Natural killer cell (primary cell): ENCODE measurements around the gene OR10G6. TPM values are rescaled to one million over a fixed set of nuclear protein-coding genes. Genes with fewer than 3 reads are reported as not detected.

Source experiments
- ATAC-seq, 3 donors: fragments of 150-1000 bp in 2 of 3; fragments of 200-7000 bp in 1 of 3; cut with Tn5 transposase; 1 replicate in 1 of 3; 2 replicates in 2 of 3; pipeline ENCODE4 v1.10.0; 2021; ENCODE audit warnings: mild to moderate bottlenecking in 2 of 3, moderate library complexity in 2 of 3
- DNase-seq, 2 donors: peaks; one replicate each; pipeline versions ENCODE4 v3.0.0 to v3.0.0-alpha.2; 2013 to 2021; ENCODE audit warnings: mixed read lengths in 1 of 2
- H3K27ac ChIP-seq: one replicate; pipeline ENCODE4 v1.5.1; 2013; ENCODE audit warnings: mild to moderate bottlenecking, low read length
- H3K27me3 ChIP-seq: one replicate; pipeline ENCODE4 v1.6.1; 2013; ENCODE audit warnings: low read length; ENCODE audit not compliant: control insufficient read depth, insufficient read depth
- H3K36me3 ChIP-seq: one replicate; pipeline ENCODE4 v1.6.1; 2013; ENCODE audit warnings: low read length; ENCODE audit not compliant: control insufficient read depth, insufficient read depth
- H3K4me1 ChIP-seq: one replicate; pipeline ENCODE4 v1.6.1; 2013; ENCODE audit warnings: low read length; ENCODE audit not compliant: control insufficient read depth, insufficient read depth
- H3K4me3 ChIP-seq: one replicate; pipeline ENCODE4 v1.5.1; 2013; ENCODE audit warnings: low read length
- H3K9me3 ChIP-seq: one replicate; pipeline ENCODE4 v1.6.1; 2013; ENCODE audit warnings: low read length; ENCODE audit not compliant: control insufficient read depth, insufficient read depth
- H3K27ac Mint-ChIP-seq, 2 donors: one replicate each; pipeline ENCODE4 v1.8.0; 2022; ENCODE audit warnings: mild to moderate bottlenecking in 2 of 2, mixed read lengths in 2 of 2, moderate library complexity in 1 of 2
- H3K27me3 Mint-ChIP-seq, 2 donors: one replicate each; pipeline ENCODE4 v1.8.0; 2022; ENCODE audit warnings: low read depth in 2 of 2, mixed read lengths in 2 of 2
- H3K36me3 Mint-ChIP-seq: one replicate; pipeline ENCODE4 v1.8.0; 2022; ENCODE audit warnings: mixed read lengths
- H3K4me1 Mint-ChIP-seq, 2 donors: one replicate each; pipeline ENCODE4 v1.8.0; 2022; ENCODE audit warnings: mixed read lengths in 2 of 2
- H3K4me3 Mint-ChIP-seq: one replicate; pipeline ENCODE4 v1.8.0; 2022; ENCODE audit warnings: mild to moderate bottlenecking, moderate library complexity, mixed read lengths
- H3K9me3 Mint-ChIP-seq, 2 donors: one replicate each; pipeline ENCODE4 v1.8.0; 2022; ENCODE audit warnings: mixed read lengths in 2 of 2
- CTCF ChIP-seq: fragments of 200-600 bp; IDR thresholded peaks from one replicate; pipeline ENCODE4 v1.8.0; 2022; ENCODE audit warnings: antibody characterized with exemption
- WGBS: methylation state at CpG from one replicate; pipeline ENCODE4 v1.1.7; 2013; ENCODE audit warnings: missing lambda C conversion rate; ENCODE audit not compliant: insufficient coverage; 5-methylcytosine and 5-hydroxymethylcytosine counted together
- intact Hi-C: fragments of 100-400 bp; cut with micrococcal nuclease; formaldehyde crosslinking; loops from one replicate; pipeline ENCODE4 v1.14.2; 2022
- total RNA-seq, 4 donors: library from RNA; stranded (reverse); fragments of 120-200 nt in 1 of 4; gene quantifications; one replicate each; pipeline versions ENCODE4 v1.2.3 to v1.2.4, GENCODE V29; 2013 to 2022

OR10G6 gene
- total RNA-seq: not detected
- total RNA-seq (2013): not detected

- no peaks in the 10 kb centered on the region for H3K27me3 ChIP-seq
- ATAC-seq (no peak), DNase-seq (no peak)
- H3K27ac ChIP-seq: no peak within 1 kb of the TSS
- TF ChIP-seq CTCF: no peak
- intact Hi-C loops: no loop called here
- H3K27ac Mint-ChIP-seq: no peak within 1 kb of the TSS
- WGBS: 71% methylated on average over 1 of the region's 1 CpG
- no peaks in the 10 kb centered on the region for H3K36me3 Mint-ChIP-seq
- H3K4me3 ChIP-seq: no peak within 1 kb of the TSS
- no peaks in the 10 kb centered on the region for H3K4me1 Mint-ChIP-seq
- H3K9me3 Mint-ChIP-seq: no peaks in the 10 kb centered on the region
- no peak within 1 kb of the TSS for H3K4me3 Mint-ChIP-seq
- H3K27me3 Mint-ChIP-seq: peaks cover 0 to 3% of the 10 kb centered on the region in 2 donors
- no peaks in the 10 kb centered on the region for H3K36me3 ChIP-seq
- no peaks in the 10 kb centered on the region for H3K4me1 ChIP-seq
- no peaks in the 10 kb centered on the region for H3K9me3 ChIP-seq
Measured at GRCh38 chr11:123995119-123995518, at the start of gene OR10G6. OR10G6 (minus strand) TSS chr11:123995161; CDS start chr11:123995161, 0 bp downstream.

- Histone ChIP-seq H3K4me1 (no peaks in the 10 kb centered on the region), H3K27ac (no peak overlapping the region), H3K36me3 (no peaks in the 10 kb centered on the region), H3K9me3 (no peaks in the 10 kb centered on the region), H3K4me3 (no peak overlapping the region), H3K27me3 (no peaks in the 10 kb centered on the region)
- no peak for ATAC-seq
- no peaks in the 10 kb centered on the region for H3K4me1 Mint-ChIP-seq
- intact Hi-C loops: no loop called here
- DNase-seq: no peak
- TF ChIP-seq CTCF: no peak
- peaks cover 0 to 3% of the 10 kb centered on the region in 2 donors for H3K27me3 Mint-ChIP-seq
- no peaks in the 10 kb centered on the region for H3K36me3 Mint-ChIP-seq
- WGBS: 84% methylated on average over 3 of the region's 4 CpGs
- H3K9me3 Mint-ChIP-seq: no peaks in the 10 kb centered on the region
- H3K27ac Mint-ChIP-seq: no peak overlapping the region
- H3K4me3 Mint-ChIP-seq: no peak overlapping the region
Measured at GRCh38 chr11:124043420-124043819, 48.5 kb upstream of the OR10G6 start.

- Mint-ChIP-seq H3K4me1 (no peaks in the 10 kb centered on the region), H3K27ac (no peak within 1 kb of the TSS), H3K27me3 (no peaks in the 10 kb centered on the region), H3K36me3 (no peaks in the 10 kb centered on the region), H3K4me3 (no peak within 1 kb of the TSS), H3K9me3 (no peaks in the 10 kb centered on the region)
- Histone ChIP-seq H3K9me3 (no peaks in the 10 kb centered on the region), H3K27ac (no peak within 1 kb of the TSS), H3K27me3 (no peaks in the 10 kb centered on the region), H3K4me1 (no peaks in the 10 kb centered on the region), H3K36me3 (no peaks in the 10 kb centered on the region), H3K4me3 (no peak within 1 kb of the TSS)
- intact Hi-C loops: no loop called here
- no peak for DNase-seq
- no peak for TF ChIP-seq CTCF
- ATAC-seq: no peak
- 50% methylated on average over 1 of the region's 1 CpG for WGBS
Measured at GRCh38 chr11:124041254-124041653, 46.3 kb upstream of the OR10G6 start, which contains the start of gene OR10G7. OR10G7 (minus strand) TSS chr11:124041325; CDS start chr11:124039001, 2,324 bp downstream.

- no peaks in the 10 kb centered on the region for H3K4me1 Mint-ChIP-seq
- H3K36me3 Mint-ChIP-seq: no peaks in the 10 kb centered on the region
- DNase-seq (no peak), ATAC-seq (no peak)
- no peaks in the 10 kb centered on the region for H3K9me3 ChIP-seq
- no peaks in the 10 kb centered on the region for H3K36me3 ChIP-seq
- no peak overlapping the region for H3K4me3 ChIP-seq
- no peak overlapping the region for H3K27ac ChIP-seq
- H3K27ac Mint-ChIP-seq: no peak overlapping the region
- WGBS: 87% methylated on average over 9 of the region's 9 CpGs
- H3K27me3 ChIP-seq: no peaks in the 10 kb centered on the region
- no peak for TF ChIP-seq CTCF
- no peaks in the 10 kb centered on the region for H3K27me3 Mint-ChIP-seq
- no peaks in the 10 kb centered on the region for H3K9me3 Mint-ChIP-seq
- no peaks in the 10 kb centered on the region for H3K4me1 ChIP-seq
- intact Hi-C loops: no loop called here
- no peak overlapping the region for H3K4me3 Mint-ChIP-seq
Measured at GRCh38 chr11:124039557-124039956, 44.6 kb upstream of the OR10G6 start.
